Renal pelvis (tissue), 4 donors: ENCODE measurements around the gene NEMP1. TPM values are rescaled to one million over a fixed set of nuclear protein-coding genes. Genes with fewer than 3 reads are reported as not detected.

Experiments used
- DNase-seq: peaks from one replicate; pipeline ENCODE4 v3.0.0-alpha.2; 2013
- polyA plus RNA-seq, 3 donors: library from polyadenylated mRNA; unstranded; fragments of 120-200 nt; gene quantifications; one replicate each; pipeline ENCODE4 v1.2.1, GENCODE V29; 2013; ENCODE audit not compliant: insufficient read length in 3 of 3

The NEMP1 gene
- polyA plus RNA-seq, 3 donors, result 22.1 to 35.0 (median 27.9) TPM

DNA sequence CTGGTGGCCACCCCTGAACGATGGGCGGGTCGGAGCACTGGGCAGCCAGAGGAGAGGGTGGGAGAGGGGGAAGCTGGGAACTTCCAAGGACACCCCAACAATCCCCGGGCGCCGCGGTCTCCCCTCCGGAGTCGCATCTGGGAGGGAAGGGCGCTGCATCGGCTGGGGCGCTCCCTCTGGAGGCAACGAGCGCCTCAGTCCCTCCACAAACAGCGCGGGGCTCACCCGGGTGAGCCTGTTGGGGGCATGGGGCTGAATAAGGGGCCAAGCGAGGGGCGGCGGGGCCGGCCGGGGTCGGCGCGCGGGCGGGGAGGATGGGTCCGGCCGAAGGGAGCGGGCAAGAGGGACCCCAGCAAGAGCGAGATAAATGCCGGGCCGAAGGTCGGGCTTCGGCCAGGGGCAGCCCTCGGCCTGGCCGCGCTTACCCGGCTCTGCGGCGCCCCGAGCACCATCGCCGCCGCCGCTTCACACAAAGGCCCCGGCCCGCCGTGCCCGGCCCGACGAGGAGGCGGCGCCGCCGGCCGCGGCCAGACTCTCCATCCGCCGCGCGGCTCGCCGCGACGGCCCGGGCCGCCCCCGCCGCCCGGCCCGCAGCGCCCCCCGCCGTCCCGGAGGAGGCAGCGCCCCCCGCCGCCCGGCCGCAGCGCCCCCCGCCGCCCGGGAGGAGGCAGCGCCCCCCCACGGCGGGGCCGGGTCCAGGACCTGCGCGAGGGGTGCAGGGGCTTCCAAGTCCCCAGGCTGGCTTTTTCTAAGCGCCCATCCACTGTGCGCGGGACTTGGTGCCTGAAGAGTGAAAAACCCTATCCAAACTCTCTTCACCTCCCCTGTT is 72.4 kb downstream of the NEMP1 start, which contains the start of gene ZBTB39:
TSS of gene ZBTB39 (minus strand) at position 567 of the 829 bp plus-strand sequence. CDS start 1,629 bp downstream, outside the sequence.
- DNase-seq, result peak; percentile 52

Other genes starting within 250 kb of the NEMP1 start
- under 1 TPM; 0.07 to 0.21 (median 0.16) TPM for gene SDR9C7, start 144.4 kb downstream of the NEMP1 start, polyA plus RNA-seq
- 1 to 10 TPM in 2 of 3 donors, under 1 TPM in 1; 0.50 to 1.4 (median 1.0) TPM for gene RDH16, start 121.2 kb downstream of the NEMP1 start, polyA plus RNA-seq
- gene ZBTB39, start 72.2 kb downstream of the NEMP1 start, polyA plus RNA-seq, result 10 to 100 TPM; 12.8 to 14.0 (median 13.8) TPM
- gene TAC3, start 62.3 kb downstream of the NEMP1 start, polyA plus RNA-seq, result 1 to 10 TPM in 2 of 3 donors, under 1 TPM in 1; 0.64 to 2.2 (median 1.1) TPM
- gene MYO1A, start 28.7 kb downstream of the NEMP1 start, polyA plus RNA-seq, result under 1 TPM; 0.14 to 0.25 (median 0.21) TPM
- gene NAB2, start 10.3 kb upstream of the NEMP1 start, polyA plus RNA-seq, result 10 to 100 TPM; 47.0 to 53.9 (median 53.8) TPM
- gene STAT6, start 32.6 kb upstream of the NEMP1 start, polyA plus RNA-seq, result 100 to 1,000 TPM in 2 of 3 donors, 10 to 100 TPM in 1; 98.8 to 134 (median 127) TPM
- 100 to 1,000 TPM in 1 of 3 donors, 10 to 100 TPM in 2; 70.4 to 103 (median 83.3) TPM for gene LRP1, start 49.7 kb upstream of the NEMP1 start, polyA plus RNA-seq
- gene LRP1-AS, start 68.8 kb upstream of the NEMP1 start, polyA plus RNA-seq, result not detected
- gene NXPH4, start 138.0 kb upstream of the NEMP1 start, polyA plus RNA-seq, result 1 to 10 TPM; 3.7 to 5.8 (median 3.9) TPM
- gene SHMT2, start 150.9 kb upstream of the NEMP1 start, polyA plus RNA-seq, result 10 to 100 TPM; 82.5 to 90.7 (median 89.9) TPM
- 1 to 10 TPM; 4.3 to 9.6 (median 7.8) TPM for gene STAC3, start 172.4 kb upstream of the NEMP1 start, polyA plus RNA-seq